Type B pancreatic cell (in vitro differentiated cells): Measurements from ENCODE around the gene ORM2. TPM values are rescaled to one million over a fixed set of nuclear protein-coding genes. Genes with fewer than 3 reads are reported as not detected.
A peak's percentile ranks its signal among the peaks of the same experiment; 100 is the strongest.

ENCODE experiments used
- DNase-seq: peaks from one replicate; pipeline ENCODE4 v3.0.0; 2021; ENCODE audit warnings: mixed read lengths; ENCODE audit not compliant: unreplicated experiment; ENCODE audit errors: extremely low spot score
- H3K27ac Mint-ChIP-seq: 2 replicates; pipeline ENCODE4 v1.8.0; 2021; ENCODE audit warnings: mild to moderate bottlenecking, mixed read lengths
- H3K27me3 Mint-ChIP-seq: 2 replicates; pipeline ENCODE4 v1.8.0; 2021; ENCODE audit warnings: mixed read lengths
- H3K36me3 Mint-ChIP-seq: 2 replicates; pipeline ENCODE4 v1.8.0; 2021; ENCODE audit warnings: mixed read lengths
- H3K4me1 Mint-ChIP-seq: one replicate; pipeline ENCODE4 v1.8.0; 2021; ENCODE audit warnings: mixed read lengths; ENCODE audit not compliant: unreplicated experiment
- H3K4me3 Mint-ChIP-seq: 2 replicates; pipeline ENCODE4 v1.8.0; 2021; ENCODE audit warnings: mild to moderate bottlenecking, mixed read lengths
- H3K9me3 Mint-ChIP-seq: 2 replicates; pipeline ENCODE4 v1.8.0; 2021; ENCODE audit warnings: mixed read lengths
- CTCF ChIP-seq: fragments of 200-600 bp; sonication (generic); conservative IDR thresholded peaks from 2 replicates; pipeline ENCODE4 v1.5.0; 2021; ENCODE audit warnings: antibody characterized with exemption, mild to moderate bottlenecking
- total RNA-seq: library from RNA; stranded (reverse); gene quantifications from 2 replicates; pipeline ENCODE4 v1.2.1, GENCODE V29; 2021; ENCODE audit warnings: low replicate concordance

ORM2 gene
- total RNA-seq, 1 donor from 2014 or later = not detected

GRCh38 chr9:114314881-114315722 lies 14.6 kb upstream of the ORM2 start:
- Mint-ChIP-seq H3K27me3 (no peaks in the 10 kb centered on the region), H3K27ac (no peak overlapping the region), H3K9me3 (no peaks in the 10 kb centered on the region), H3K4me3 (no peak overlapping the region), H3K4me1 (no peaks in the 10 kb centered on the region), H3K36me3 (no peaks in the 10 kb centered on the region)
- no peak for TF ChIP-seq CTCF
- peak; percentile 45 for DNase-seq

GRCh38 chr9:114315723-114316363 lies 13.8 kb upstream of the ORM2 start:
- H3K4me1 Mint-ChIP-seq = no peaks in the 10 kb centered on the region
- TF ChIP-seq CTCF = no peak
- no peak overlapping the region for H3K4me3 Mint-ChIP-seq
- H3K27ac Mint-ChIP-seq = no peak overlapping the region
- no peaks in the 10 kb centered on the region for H3K27me3 Mint-ChIP-seq
- no peaks in the 10 kb centered on the region for H3K9me3 Mint-ChIP-seq
- peak; percentile 15 for DNase-seq
- H3K36me3 Mint-ChIP-seq = no peaks in the 10 kb centered on the region

DNA sequence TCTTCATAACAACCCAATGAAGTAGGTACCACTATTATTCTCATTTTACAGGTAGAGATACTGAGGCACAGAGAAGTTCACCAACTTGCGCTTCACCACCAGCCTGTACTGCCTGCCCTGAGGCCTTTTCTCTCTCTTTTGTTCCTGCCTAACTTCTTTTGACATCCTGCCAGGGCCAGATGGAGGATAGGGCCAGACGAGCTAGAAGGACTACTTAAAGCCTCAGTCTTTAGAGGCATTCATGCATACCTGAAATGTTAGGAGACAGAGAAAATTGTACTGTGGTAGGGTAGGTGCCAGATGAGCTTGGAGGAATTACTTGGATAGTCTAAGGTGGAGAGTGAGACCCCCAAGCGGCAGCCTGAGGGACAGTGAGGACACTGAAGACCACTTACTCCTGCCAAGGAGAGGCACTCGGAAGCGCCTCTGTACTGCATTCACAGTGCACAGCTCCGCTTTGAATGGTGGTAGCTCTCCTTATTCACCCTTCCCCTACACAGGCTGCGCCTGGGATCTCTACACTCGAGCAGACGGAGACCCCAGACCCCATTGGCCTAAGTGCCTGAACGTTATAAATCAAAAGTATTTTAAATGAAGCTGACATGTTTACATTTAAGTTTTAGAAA lies 13.0 kb upstream of the ORM2 start:
- Mint-ChIP-seq H3K27ac (no peak overlapping the region), H3K4me1 (no peaks in the 10 kb centered on the region), H3K27me3 (no peaks in the 10 kb centered on the region), H3K4me3 (no peak overlapping the region), H3K36me3 (no peaks in the 10 kb centered on the region), H3K9me3 (no peaks in the 10 kb centered on the region)
- peak; percentile 29 for DNase-seq
- TF ChIP-seq CTCF = no peak

DNA sequence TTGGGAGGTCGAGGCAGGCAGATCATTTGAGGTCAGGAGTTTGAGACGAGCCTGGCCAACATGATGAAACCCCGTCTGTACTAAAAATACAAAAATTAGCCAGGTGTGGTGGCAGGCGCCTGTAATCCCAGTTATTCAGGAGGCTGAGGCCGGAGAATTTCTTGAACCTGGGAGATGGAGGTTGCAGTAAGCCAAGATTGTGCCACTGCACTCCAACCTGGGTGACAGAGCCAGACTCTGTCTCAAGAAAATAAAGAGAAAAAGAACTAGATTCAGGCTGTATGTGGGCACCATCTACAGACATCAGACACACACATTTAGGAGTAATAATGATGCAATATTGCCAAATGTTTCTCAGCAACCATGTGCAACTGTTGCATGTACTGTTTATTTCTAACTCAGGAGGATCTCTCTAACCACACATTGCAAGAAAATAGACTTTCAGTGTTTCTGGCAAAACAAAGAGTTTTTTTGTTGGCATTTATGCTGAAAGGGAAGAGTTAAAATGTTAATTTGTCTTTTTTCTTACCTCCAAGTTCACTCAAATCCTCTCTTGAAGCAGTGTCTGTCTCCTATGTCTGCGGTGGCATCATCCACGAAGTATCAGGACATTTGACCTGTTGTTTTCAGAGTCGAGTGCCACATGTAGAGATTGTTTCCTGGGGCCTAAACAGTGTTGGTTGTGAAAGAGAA lies 11.9 kb upstream of the ORM2 start:
- Mint-ChIP-seq H3K4me3 (no peak overlapping the region), H3K27ac (no peak overlapping the region), H3K36me3 (no peaks in the 10 kb centered on the region), H3K9me3 (no peaks in the 10 kb centered on the region), H3K4me1 (no peaks in the 10 kb centered on the region), H3K27me3 (no peaks in the 10 kb centered on the region)
- DNase-seq = no peak
- TF ChIP-seq CTCF = no peak

GRCh38 chr9:114318416-114318815 lies 11.3 kb upstream of the ORM2 start:
- DNase-seq = no peak
- no peak overlapping the region for H3K4me3 Mint-ChIP-seq
- H3K27ac Mint-ChIP-seq = no peak overlapping the region
- H3K9me3 Mint-ChIP-seq = no peaks in the 10 kb centered on the region
- no peaks in the 10 kb centered on the region for H3K27me3 Mint-ChIP-seq
- H3K36me3 Mint-ChIP-seq = no peaks in the 10 kb centered on the region
- TF ChIP-seq CTCF = no peak
- no peaks in the 10 kb centered on the region for H3K4me1 Mint-ChIP-seq
